Parathyroid adenoma (tissue), 2 donors: ENCODE measurements around the gene RASL12.
"Not testable (repeated sequence)": the region's sequence is repeated elsewhere in the genome, so short reads cannot be mapped to it uniquely, and the experiment has no call there.

Experiments
- H2AFZ ChIP-seq: fragments of 300-600 bp; sonication (generic); one replicate; pipeline ENCODE4 v1.7.0; 2017; ENCODE audit warnings: antibody characterized with exemption, mild to moderate bottlenecking
- H3K27ac ChIP-seq: fragments of 300-600 bp; sonication (generic); one replicate; pipeline ENCODE4 v1.7.0; 2017
- H3K27me3 ChIP-seq: fragments of 300-600 bp; sonication (generic); one replicate; pipeline ENCODE4 v1.7.0; 2017; ENCODE audit warnings: low read length; ENCODE audit not compliant: control insufficient read depth, insufficient read depth
- H3K36me3 ChIP-seq: fragments of 300-600 bp; sonication (generic); one replicate; pipeline ENCODE4 v1.7.0; 2017; ENCODE audit warnings: low read length; ENCODE audit not compliant: control insufficient read depth, insufficient read depth
- H3K4me1 ChIP-seq: fragments of 300-600 bp; sonication (generic); one replicate; pipeline ENCODE4 v1.7.0; 2017; ENCODE audit warnings: control low read depth
- H3K4me2 ChIP-seq: fragments of 300-600 bp; sonication (generic); one replicate; pipeline ENCODE4 v1.7.0; 2017; ENCODE audit warnings: low read length
- H3K4me3 ChIP-seq: fragments of 300-600 bp; sonication (generic); one replicate; pipeline ENCODE4 v1.7.0; 2017; ENCODE audit warnings: low read depth, low read length
- H3K79me2 ChIP-seq: fragments of 300-600 bp; sonication (generic); one replicate; pipeline ENCODE4 v1.7.0; 2017; ENCODE audit warnings: control low read depth
- H3K9ac ChIP-seq: fragments of 300-600 bp; sonication (generic); one replicate; pipeline ENCODE4 v1.7.0; 2017; ENCODE audit warnings: mild to moderate bottlenecking
- H3K9me3 ChIP-seq: fragments of 300-600 bp; sonication (generic); one replicate; pipeline ENCODE4 v1.7.0; 2017; ENCODE audit warnings: low read length; ENCODE audit not compliant: control insufficient read depth
- TF ChIP-seq, protein P1 (sequence below): fragments of 300-600 bp; sonication (generic); IDR thresholded peaks from one replicate; pipeline ENCODE4 v1.7.0; 2017; ENCODE audit warnings: antibody characterized with exemption, mild to moderate bottlenecking
- donor health status: primary hyperparathyroidism.

RASL12 gene

DNA sequence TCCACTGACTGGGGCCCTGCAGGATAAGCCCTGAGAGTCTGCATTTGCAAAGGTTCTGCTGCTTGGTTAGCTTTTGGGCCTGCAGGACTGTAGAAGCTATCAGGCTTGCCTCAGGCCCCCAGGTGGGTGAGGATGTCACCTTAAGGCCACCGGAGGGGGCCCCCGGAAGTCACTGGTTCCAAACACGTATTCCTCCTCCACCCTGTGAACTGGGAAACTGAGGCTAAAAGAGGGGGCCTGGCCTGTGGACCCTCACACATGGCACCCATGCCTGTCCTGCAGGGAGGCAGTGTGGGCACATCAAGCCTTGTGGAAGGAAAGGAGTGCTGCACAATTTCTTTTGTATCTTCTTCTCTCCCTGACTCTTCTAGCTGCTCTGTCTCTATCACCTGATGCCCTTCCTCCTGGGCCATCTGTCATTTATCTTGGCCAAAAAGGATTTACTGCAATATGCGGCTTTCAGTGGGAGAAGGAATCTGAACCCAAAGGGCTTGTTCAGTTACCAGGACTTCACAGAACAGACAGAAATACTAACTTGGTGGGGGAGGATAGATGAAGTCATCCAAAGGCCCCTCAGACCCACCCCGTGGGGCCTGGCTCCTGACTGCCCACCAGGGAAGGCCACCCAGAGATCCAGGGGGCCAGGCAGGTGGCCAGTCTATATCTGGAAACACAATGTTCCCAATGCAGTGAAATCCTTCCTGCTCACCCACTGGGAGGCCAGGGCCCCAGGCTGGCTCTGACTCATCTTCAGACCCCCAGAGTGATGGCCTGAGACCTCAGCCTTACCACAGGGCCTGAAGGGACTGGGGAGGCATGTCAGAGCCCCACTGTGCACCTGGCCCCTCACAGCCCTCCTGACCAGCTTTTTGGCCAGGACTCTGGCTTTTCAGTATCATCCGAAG lies 28.9 kb upstream of the RASL12 start:
- Histone ChIP-seq H3K9ac (no peak overlapping the region), H3K27ac (no peak overlapping the region), H3K9me3 (no peaks in the 10 kb centered on the region), H3K79me2 (no peaks in the 10 kb centered on the region), H3K4me1 (no peaks in the 10 kb centered on the region), H2AFZ (no peak overlapping the region), H3K4me3 (no peak overlapping the region), H3K4me2 (no peak overlapping the region), H3K27me3 (no peaks in the 10 kb centered on the region), H3K36me3 (no peaks in the 10 kb centered on the region)
- TF ChIP-seq, protein P1, sequence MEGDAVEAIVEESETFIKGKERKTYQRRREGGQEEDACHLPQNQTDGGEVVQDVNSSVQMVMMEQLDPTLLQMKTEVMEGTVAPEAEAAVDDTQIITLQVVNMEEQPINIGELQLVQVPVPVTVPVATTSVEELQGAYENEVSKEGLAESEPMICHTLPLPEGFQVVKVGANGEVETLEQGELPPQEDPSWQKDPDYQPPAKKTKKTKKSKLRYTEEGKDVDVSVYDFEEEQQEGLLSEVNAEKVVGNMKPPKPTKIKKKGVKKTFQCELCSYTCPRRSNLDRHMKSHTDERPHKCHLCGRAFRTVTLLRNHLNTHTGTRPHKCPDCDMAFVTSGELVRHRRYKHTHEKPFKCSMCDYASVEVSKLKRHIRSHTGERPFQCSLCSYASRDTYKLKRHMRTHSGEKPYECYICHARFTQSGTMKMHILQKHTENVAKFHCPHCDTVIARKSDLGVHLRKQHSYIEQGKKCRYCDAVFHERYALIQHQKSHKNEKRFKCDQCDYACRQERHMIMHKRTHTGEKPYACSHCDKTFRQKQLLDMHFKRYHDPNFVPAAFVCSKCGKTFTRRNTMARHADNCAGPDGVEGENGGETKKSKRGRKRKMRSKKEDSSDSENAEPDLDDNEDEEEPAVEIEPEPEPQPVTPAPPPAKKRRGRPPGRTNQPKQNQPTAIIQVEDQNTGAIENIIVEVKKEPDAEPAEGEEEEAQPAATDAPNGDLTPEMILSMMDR: no peak

DNA sequence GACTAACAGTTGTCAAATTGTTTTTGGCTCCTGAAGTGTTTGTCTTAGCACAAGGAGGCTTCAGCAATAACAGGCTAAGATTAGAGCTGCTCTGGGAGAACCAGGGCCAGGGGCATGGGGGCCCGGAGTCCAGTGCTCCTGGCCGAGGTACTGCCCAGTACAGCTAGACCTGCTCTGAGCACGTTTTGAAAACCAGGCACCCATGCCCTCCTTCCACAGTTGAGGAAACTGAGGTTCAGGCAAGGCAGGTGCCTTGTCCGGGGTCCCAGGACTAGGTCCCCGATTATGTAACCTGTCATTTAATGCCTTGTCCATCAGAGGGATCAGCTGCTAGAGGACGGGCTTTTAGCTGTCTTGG lies 27.9 kb upstream of the RASL12 start:
- Histone ChIP-seq H3K4me2 (no peak overlapping the region), H3K9me3 (no peaks in the 10 kb centered on the region), H2AFZ (no peak overlapping the region), H3K27me3 (no peaks in the 10 kb centered on the region), H3K79me2 (no peaks in the 10 kb centered on the region), H3K4me3 (no peak overlapping the region), H3K4me1 (no peaks in the 10 kb centered on the region), H3K27ac (no peak overlapping the region), H3K36me3 (no peaks in the 10 kb centered on the region), H3K9ac (no peak overlapping the region)
- TF ChIP-seq, protein P1: no peak

DNA sequence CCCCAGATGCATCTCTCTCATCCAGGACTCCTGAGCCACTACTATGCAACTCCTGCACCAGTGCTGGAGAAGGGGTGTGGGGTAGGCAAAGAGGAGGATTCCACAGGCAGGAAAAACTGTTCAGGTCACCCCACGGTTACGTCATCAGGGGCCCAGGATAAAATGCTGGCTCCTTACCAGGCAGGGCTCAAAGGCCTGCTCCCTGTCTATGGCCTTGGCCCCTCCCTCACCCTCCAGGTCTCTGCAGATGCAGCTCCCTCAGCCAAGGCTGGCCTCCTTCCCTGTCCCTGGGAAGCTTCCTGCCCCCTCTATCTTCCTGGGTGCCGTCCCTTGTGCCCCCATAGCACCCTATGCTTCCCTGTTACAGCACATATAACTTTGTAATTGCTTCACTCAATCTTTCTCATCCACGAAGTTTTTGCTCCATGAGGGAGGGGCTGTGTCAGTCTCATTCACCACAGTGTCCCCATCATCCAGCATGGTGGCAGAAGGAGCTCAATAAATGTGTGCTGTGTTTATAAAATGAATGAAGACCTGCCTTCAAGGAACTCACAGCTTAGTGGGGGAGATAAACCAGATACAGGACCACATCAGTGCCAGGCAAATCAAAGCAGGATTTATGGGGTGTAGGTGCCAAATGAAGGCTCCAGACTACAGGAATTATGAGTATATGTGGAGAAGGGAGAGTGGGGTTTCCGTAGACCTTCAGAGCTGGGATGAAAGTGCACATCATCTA lies 27.4 kb upstream of the RASL12 start:
- Histone ChIP-seq H3K4me1 (no peaks in the 10 kb centered on the region), H3K9me3 (no peaks in the 10 kb centered on the region), H3K4me2 (no peak overlapping the region), H2AFZ (no peak overlapping the region), H3K27me3 (no peaks in the 10 kb centered on the region), H3K79me2 (no peaks in the 10 kb centered on the region), H3K36me3 (no peaks in the 10 kb centered on the region), H3K27ac (no peak overlapping the region), H3K4me3 (no peak overlapping the region), H3K9ac (no peak overlapping the region)
- TF ChIP-seq, protein P1: no peak

DNA sequence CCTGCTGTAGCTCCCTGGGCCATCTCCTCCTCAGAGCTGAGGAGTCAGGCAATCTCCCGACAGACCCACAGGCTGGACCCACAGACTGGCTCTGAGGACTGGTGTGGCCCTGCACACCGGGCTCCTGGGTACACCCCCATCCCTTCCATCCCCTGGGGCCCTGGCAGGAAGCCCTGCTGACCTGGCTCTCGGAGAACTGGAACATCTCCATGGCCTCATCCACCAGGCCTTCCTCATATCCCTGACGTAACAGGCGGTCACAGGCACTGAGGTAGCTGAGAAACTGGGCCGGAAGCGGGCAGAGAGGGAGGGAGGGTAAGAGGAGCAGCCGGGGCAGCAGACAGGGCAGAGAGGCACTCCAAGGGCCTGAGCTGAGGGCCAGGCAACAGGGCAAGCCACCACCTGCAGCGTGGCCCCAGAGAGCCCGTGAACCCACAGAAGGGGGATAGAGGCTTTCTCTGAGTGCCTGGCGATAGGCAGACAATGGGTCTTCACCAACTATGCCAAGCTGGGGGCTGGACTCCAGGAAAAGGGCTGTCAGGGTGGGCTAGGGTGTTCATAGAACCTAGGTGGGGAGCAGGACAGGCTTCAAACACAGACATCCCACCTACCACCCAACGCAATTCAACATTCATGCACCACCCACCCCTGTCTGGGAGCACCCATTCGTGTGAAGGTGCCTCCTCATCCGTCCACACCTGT lies 26.7 kb upstream of the RASL12 start:
- no peaks in the 10 kb centered on the region for H3K79me2 ChIP-seq
- no peaks in the 10 kb centered on the region for H3K27me3 ChIP-seq
- no peaks in the 10 kb centered on the region for H3K9me3 ChIP-seq
- H3K27ac ChIP-seq: no peak overlapping the region
- TF ChIP-seq, protein P1: no peak
- H3K4me1 ChIP-seq: no peaks in the 10 kb centered on the region
- H3K36me3 ChIP-seq: no peaks in the 10 kb centered on the region
- no peak overlapping the region for H3K9ac ChIP-seq
- no peak overlapping the region for H3K4me3 ChIP-seq
- no peak overlapping the region for H3K4me2 ChIP-seq
- H2AFZ ChIP-seq: no peak overlapping the region

DNA sequence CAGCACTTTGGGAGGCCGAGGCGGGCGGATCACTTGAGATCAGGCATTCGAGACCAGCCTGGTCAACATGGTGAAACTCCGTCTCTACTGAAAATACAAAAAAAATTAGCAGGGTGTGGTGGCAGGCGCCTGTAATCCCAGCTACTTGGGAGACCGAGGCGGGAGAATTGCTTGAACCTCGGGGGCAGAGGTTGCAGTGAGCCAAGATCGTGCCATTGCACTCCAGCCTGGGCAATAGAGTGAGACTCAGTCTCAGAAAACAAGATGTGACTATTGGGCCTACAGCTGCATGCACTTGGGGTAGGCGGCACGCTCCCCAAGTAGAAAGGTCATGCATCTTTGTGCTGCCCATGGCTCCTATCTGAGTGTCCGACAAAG lies 26.0 kb upstream of the RASL12 start:
- H3K79me2 ChIP-seq, H3K9ac ChIP-seq, H3K27ac ChIP-seq, H3K36me3 ChIP-seq, H2AFZ ChIP-seq, H3K27me3 ChIP-seq, H3K4me3 ChIP-seq, H3K4me2 ChIP-seq, H3K4me1 ChIP-seq, H3K9me3 ChIP-seq: not testable (repeated sequence)
